GM21515 (cell line): ENCODE data around the gene AQR.
"Not testable (repeated sequence)": the region's sequence is repeated elsewhere in the genome, so short reads cannot be mapped to it uniquely, and the experiment has no call there.

Experiments
- ATAC-seq: cut with Tn5 transposase; IDR thresholded peaks from one replicate; pipeline ENCODE4 v1.9.1; 2021; ENCODE audit not compliant: unreplicated experiment

Gene AQR

DNA sequence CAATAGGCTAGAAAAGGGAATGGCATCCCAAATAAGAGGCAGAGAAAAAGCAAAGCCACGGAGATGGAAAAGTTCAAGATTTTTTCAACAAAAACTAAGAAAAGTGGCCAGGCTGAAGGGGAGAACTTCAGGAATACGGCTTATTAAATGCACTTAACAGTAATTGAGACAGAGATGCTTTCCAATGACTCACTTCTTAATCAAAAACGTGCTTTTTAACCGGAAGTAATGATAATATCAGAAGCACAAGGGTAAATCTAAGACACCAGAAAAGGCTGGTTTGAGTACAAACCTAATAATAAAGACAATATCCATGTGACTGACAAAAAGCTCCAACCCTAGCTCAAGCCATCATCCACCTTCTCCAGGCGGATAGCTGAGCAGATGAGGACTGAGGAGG lies 149.4 kb downstream of the AQR start:
- ATAC-seq = no peak

DNA sequence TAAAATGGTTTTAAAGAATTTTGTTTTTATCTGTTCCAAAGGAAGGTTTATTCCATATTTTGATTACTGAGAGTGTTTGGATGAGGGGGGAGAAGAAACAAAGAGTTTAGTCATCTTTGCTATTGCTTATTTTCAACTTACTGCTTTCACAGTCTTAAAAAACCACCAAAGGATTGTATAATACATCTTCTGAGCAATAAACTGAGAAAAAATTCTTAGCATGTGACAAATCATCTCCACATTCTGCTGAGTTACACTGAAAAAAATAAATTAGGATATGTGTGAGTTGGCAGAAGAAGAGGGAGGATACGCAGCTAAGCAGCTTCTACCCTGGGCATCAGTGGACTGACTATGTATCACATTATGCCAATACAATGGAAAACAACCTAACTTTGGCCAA lies 151.0 kb downstream of the AQR start:
- ATAC-seq = no peak

DNA sequence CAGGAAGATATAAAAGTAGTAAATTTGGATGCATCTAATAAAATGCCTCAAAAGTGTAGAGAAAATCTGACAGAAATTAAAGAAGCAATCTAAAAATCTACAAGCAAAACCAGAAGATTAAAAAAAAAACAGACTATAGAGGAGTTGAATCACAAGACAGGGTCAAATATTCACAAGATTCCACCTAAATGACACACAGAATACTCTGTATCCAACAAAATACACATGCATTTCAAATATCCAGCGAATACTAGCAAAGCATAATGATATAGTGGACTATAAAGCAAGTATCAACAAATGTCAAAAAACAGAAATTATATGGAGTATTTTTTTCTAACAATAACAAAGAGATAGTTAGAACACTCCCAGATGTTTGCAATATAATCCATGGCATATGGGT lies 153.7 kb downstream of the AQR start:
- ATAC-seq = no peak

DNA sequence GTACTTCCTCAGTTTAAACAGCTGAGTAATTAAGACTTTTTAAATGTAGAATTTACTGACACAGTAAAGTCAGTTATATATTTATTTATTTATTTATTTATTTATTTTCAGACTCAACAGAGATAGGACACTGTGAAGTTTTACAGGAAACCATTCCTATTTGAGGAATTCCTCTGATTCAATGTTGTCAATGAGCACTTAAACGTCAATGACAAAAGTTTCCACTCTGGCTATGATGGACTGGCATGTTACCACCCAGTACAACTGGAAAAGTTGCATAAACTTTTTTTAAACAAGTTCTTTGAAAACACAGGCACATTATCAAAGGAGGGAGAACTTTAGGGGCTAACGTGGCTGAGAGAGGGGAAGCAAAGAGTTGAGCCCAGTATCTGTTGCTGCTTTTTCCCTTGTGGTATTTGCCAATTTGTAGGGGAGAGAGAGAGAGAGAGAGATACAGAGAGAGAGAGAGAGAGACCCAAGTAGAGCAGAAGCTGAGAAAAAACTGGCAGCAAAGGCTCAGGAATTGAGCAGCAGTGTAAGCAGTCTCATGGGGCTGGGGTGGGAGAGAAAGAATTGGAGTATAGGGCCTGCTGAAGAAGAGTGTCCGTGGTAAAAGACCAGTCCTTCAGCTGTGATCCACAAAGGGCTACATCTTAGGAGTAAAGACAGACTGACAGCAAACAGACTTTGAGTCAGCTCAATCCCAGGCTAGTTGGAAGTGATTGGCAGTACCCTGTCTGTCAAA lies 155.9 kb downstream of the AQR start:
- no peak for ATAC-seq

GRCh38 chr15:34812868-34813365 lies 156.6 kb downstream of the AQR start:
- ATAC-seq = not testable (repeated sequence)

GRCh38 chr15:34812369-34812768 lies 157.2 kb downstream of the AQR start:
- no peak for ATAC-seq

GRCh38 chr15:34810443-34811129 lies 159.0 kb downstream of the AQR start:
- no peak for ATAC-seq

DNA sequence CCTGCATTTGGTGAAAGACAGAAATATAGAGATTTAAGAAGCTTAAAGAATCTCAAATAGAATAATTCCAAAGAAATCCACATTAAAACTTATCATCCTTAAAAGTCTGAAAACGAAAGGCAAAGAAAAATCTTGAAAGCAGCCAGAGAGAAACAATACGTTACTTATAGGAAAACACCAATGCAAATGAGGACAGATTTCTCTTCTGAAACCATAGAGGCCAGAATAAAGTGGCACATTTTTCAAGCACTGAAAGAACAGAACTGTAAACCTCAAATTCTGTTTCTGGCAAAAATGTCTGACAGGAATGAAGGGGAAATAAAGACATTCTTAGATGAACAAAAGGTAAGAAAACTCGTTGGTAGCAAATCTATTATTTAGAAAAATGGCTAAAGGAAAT lies 160.4 kb downstream of the AQR start:
- ATAC-seq = no peak

GRCh38 chr15:34808016-34808415 lies 161.5 kb downstream of the AQR start:
- no peak for ATAC-seq

- not testable (repeated sequence) for ATAC-seq
Measured at GRCh38 chr15:34807241-34807640, 162.3 kb downstream of the AQR start.

DNA sequence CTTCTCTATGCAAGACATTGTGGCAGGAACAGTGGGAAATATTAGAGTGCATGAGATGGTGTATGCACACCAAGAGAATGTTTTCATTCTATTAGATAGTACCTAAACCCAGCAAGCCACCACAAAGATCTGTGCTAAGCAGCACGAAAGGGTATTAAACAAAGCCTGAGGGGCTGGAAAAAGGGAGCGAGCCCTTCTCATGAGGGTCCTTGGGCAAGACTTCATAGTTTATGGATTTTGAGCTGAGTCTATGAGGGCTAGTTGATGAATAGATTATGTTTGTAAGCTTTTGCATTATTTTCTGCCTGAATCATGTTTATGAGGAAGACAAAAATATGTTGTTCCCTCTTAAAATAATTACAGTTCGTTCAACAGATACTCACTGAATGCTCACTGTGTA lies 164.8 kb downstream of the AQR start:
- ATAC-seq = no peak

GRCh38 chr15:34804113-34804512 lies 165.4 kb downstream of the AQR start:
- ATAC-seq = no peak

DNA sequence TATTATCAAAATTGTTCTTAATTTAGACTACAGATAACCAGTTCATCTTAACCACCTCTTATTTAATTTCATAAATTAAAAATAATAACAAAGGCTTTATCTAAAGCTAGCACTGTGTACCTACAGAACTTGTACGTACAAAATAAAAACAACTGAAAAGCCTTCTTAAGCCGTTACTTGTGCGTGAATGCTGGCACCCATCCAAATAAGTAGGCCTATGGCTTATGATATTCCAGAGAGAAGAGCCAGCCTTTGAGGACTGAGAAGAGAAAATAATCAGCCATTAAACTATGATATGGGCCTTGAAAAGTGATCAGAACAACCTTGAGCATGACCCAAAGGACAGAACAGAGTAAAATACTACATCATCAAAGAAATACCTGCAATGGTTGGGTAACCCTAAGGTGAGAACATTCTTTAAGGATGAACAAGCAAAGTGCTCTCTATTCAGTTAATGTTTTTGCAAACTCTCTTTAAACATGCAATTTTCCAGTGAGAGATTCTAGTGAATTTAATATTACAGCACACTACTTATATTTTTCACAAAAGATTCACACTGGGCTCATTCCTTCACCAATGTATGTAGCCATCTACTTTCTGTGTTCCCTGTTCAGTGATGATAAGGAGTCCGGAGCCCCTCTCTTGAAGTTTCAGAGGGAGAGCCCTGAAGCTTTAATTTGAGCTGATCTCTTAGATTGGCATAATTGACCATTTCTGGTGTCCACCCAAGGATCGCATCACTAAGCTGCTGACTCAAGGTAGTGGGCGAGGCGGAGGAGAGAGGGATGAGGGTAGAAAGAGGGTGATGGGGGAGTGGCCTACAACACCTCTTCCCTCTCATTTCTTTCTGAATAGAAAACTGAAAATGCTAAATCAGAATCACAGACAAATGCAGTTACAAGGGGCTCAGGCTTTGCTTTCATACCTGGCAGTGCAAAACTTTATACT lies 166.5 kb downstream of the AQR start:
- no peak for ATAC-seq

- ATAC-seq = no peak
Measured at GRCh38 chr15:34802371-34802770, 167.2 kb downstream of the AQR start.
